Stimulated activated CD4-positive, alpha-beta T cell treated with anti-CD3 and anti-CD28 coated beads, Interleukin-1b, Interleukin-23, amount 100 ng/mL, for 24 hours (primary cell): Measurements from ENCODE around the gene MAPK12.
"Not testable (repeated sequence)": the region's sequence is repeated elsewhere in the genome, so short reads cannot be mapped to it uniquely, and the experiment has no call there.

Source experiments
- DNase-seq, 4 experiments: peaks; one replicate each; pipeline ENCODE4 v3.0.0-alpha.2; 2020; ENCODE audit warnings: low read depth in 4 of 4, low spot score in 1 of 4

Gene MAPK12

GRCh38 chr22:50216684-50217520, 44.6 kb downstream of the MAPK12 start:
- no peak for DNase-seq

- DNase-seq = no peak
Observed at GRCh38 chr22:50216055-50216683, 45.3 kb downstream of the MAPK12 start.

- no peak for DNase-seq
Observed at GRCh38 chr22:50215297-50216054, 46.0 kb downstream of the MAPK12 start.

GRCh38 chr22:50213263-50213662, 48.2 kb downstream of the MAPK12 start:
- DNase-seq = no peak

- no peak for DNase-seq
Observed at GRCh38 chr22:50211147-50211546, 50.3 kb downstream of the MAPK12 start.

GRCh38 chr22:50210378-50211139, 50.9 kb downstream of the MAPK12 start:
- DNase-seq = no peak

- DNase-seq = peak in 3 of 4 experiments; percentile 42 to 58 (median 48)
Observed at GRCh38 chr22:50209893-50210292, 51.6 kb downstream of the MAPK12 start.

- DNase-seq = no peak
Observed at GRCh38 chr22:50208939-50209892, 52.3 kb downstream of the MAPK12 start.

- no peak for DNase-seq
Observed at GRCh38 chr22:50208430-50208938, 53.0 kb downstream of the MAPK12 start.

- no peak for DNase-seq
Observed at GRCh38 chr22:50207383-50208140, 53.9 kb downstream of the MAPK12 start.

GRCh38 chr22:50206599-50206998, 54.9 kb downstream of the MAPK12 start:
- no peak for DNase-seq

- no peak for DNase-seq
Observed at GRCh38 chr22:50205781-50206569, 55.5 kb downstream of the MAPK12 start.

GRCh38 chr22:50204998-50205397, 56.5 kb downstream of the MAPK12 start:
- DNase-seq = not testable (repeated sequence)

GRCh38 chr22:50204571-50204970, 56.9 kb downstream of the MAPK12 start:
- DNase-seq = no peak

- no peak for DNase-seq
Observed at GRCh38 chr22:50203288-50203687, 58.2 kb downstream of the MAPK12 start.
